Breast epithelium (tissue), 4 donors: Measurements from ENCODE around the gene AIFM1. TPM values are rescaled to one million over a fixed set of nuclear protein-coding genes. Genes with fewer than 3 reads are reported as not detected.
A peak's percentile ranks its signal among the peaks of the same experiment; 100 is the strongest.

Experiments
- DNase-seq, 2 donors: peaks; one replicate each; pipeline ENCODE4 v3.0.0-alpha.2; 2019; ENCODE audit warnings: low spot score in 2 of 2
- H3K27ac ChIP-seq, 2 donors: fragments of 200-600 bp; sonication (generic) in 1 of 2; one replicate each; pipeline ENCODE4 v1.5.1; 2016 to 2019; ENCODE audit warnings: mild to moderate bottlenecking in 1 of 2
- H3K27me3 ChIP-seq, 2 donors: fragments of 200-600 bp; sonication (generic) in 1 of 2; one replicate each; pipeline versions ENCODE4 v1.5.1 to v1.6.0; 2017 to 2019; ENCODE audit warnings: control low read depth in 1 of 2, mild to moderate bottlenecking in 1 of 2
- H3K36me3 ChIP-seq: fragments of 200-600 bp; one replicate; pipeline ENCODE4 v1.5.1; 2019
- H3K4me1 ChIP-seq, 2 donors: fragments of 200-600 bp; sonication (generic); one replicate each; pipeline ENCODE4 v1.5.1; 2016 to 2019; ENCODE audit warnings: control low read depth in 1 of 2
- H3K4me3 ChIP-seq, 3 donors: fragments of 200-600 bp; sonication (generic); 1 replicate in 2 of 3; 2 replicates in 1 of 3; pipeline ENCODE4 v1.5.1; 2016 to 2019; ENCODE audit warnings: mild to moderate bottlenecking in 3 of 3, moderate library complexity in 2 of 3
- H3K9me3 ChIP-seq, 2 donors: fragments of 200-600 bp; sonication (generic) in 1 of 2; one replicate each; pipeline ENCODE4 v1.5.1; 2016 to 2019; ENCODE audit warnings: control low read depth in 1 of 2
- POLR2A ChIP-seq: fragments of 450-650 bp; IDR thresholded peaks from one replicate; pipeline ENCODE4 v1.6.1; 2016; ENCODE audit warnings: antibody characterized with exemption, mild to moderate bottlenecking, moderate library complexity
- POLR2AphosphoS5 ChIP-seq, 3 donors: sonication (generic); formaldehyde crosslinking; IDR thresholded peaks; one replicate each; pipeline ENCODE4 v1.6.1; 2017; ENCODE audit warnings: antibody characterized with exemption in 3 of 3
- intact Hi-C: fragments of 100-400 bp; cut with DNase I; formaldehyde crosslinking; loops from one replicate; pipeline ENCODE4 v1.15.1; 2023; ENCODE audit warnings: low total_unique reads
- total RNA-seq, 3 donors: library from RNA; depleted of rRNA; stranded (reverse); fragments of >200 nt; gene quantifications; one replicate each; pipeline ENCODE4 v1.1.0, GENCODE V29; 2016
- TF ChIP-seq, protein P1 (sequence below), 3 donors: fragments of 450-650 bp; IDR thresholded peaks; one replicate each; pipeline ENCODE4 v1.5.1; 2016 to 2017; ENCODE audit warnings: antibody characterized with exemption in 3 of 3, mild to moderate bottlenecking in 3 of 3, moderate library complexity in 3 of 3

AIFM1 gene
- total RNA-seq, 3 donors from 2014 or later, result 13.5 to 24.6 (median 16.6) TPM

GRCh38 chrX:130174045-130174704 lies 8.5 kb upstream of the AIFM1 start:
- no peak for DNase-seq
- no peaks in the 10 kb centered on the region for H3K4me1 ChIP-seq
- intact Hi-C loops, result no loop called here
- H3K36me3 ChIP-seq, result no peaks in the 10 kb centered on the region
- no peak overlapping the region for H3K4me3 ChIP-seq
- no peaks in the 10 kb centered on the region for H3K9me3 ChIP-seq
- H3K27ac ChIP-seq, result peak overlapping the region; percentile 38 to 80
- TF ChIP-seq POLR2AphosphoS5 (IDR thresholded peaks at IDR 0.05), result peak in 1 of 3 donors; percentile 41
- TF ChIP-seq POLR2A, result no peak
- peaks cover 0 to 33% of the 10 kb centered on the region in 2 donors for H3K27me3 ChIP-seq

DNA sequence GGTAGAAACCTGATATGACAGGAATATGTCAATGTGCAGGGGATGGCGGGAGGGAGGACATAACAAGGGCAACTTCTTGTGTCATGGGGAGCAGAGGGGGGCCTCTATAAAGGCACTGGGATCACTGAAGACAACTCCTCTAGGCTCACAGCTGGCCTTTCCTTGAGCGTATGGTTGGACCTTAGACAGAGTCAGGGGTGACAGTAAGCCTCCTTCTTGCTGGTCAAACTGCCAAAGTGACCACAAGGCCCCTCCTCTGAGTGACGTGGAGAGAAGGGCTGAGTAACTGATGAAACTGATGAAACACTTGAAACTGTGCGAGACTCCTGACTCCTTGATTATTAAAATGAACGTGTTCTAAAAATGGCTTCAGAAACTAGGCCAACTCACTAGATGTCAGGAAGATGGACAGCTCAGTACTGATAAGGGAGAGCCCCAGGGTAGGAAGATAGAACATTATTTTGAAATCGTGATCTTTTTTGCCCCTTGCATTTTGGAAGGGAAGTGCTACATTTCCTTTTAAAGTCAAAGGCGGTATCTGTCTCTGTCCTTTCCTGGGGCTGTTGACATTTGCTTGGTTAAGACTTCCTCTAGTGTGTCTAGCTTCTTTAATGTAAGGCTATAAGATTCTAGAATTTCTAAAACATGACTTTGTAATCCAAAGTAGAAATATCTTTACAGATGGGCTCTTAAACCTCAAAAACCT lies 7.7 kb upstream of the AIFM1 start:
- peaks cover 0 to 38% of the 10 kb centered on the region in 2 donors for H3K27me3 ChIP-seq
- no peak overlapping the region for H3K4me3 ChIP-seq
- intact Hi-C loops, result no loop called here
- TF ChIP-seq POLR2A (no peak), POLR2AphosphoS5 (IDR thresholded peaks at IDR 0.05) (no peak)
- TF ChIP-seq, protein P1, sequence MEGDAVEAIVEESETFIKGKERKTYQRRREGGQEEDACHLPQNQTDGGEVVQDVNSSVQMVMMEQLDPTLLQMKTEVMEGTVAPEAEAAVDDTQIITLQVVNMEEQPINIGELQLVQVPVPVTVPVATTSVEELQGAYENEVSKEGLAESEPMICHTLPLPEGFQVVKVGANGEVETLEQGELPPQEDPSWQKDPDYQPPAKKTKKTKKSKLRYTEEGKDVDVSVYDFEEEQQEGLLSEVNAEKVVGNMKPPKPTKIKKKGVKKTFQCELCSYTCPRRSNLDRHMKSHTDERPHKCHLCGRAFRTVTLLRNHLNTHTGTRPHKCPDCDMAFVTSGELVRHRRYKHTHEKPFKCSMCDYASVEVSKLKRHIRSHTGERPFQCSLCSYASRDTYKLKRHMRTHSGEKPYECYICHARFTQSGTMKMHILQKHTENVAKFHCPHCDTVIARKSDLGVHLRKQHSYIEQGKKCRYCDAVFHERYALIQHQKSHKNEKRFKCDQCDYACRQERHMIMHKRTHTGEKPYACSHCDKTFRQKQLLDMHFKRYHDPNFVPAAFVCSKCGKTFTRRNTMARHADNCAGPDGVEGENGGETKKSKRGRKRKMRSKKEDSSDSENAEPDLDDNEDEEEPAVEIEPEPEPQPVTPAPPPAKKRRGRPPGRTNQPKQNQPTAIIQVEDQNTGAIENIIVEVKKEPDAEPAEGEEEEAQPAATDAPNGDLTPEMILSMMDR (IDR thresholded peaks at IDR 0.05), result no peak
- H3K36me3 ChIP-seq, result no peaks in the 10 kb centered on the region
- DNase-seq, result no peak
- H3K9me3 ChIP-seq, result no peaks in the 10 kb centered on the region
- peak overlapping the region; percentile 38 to 80 for H3K27ac ChIP-seq
- no peaks in the 10 kb centered on the region for H3K4me1 ChIP-seq

DNA sequence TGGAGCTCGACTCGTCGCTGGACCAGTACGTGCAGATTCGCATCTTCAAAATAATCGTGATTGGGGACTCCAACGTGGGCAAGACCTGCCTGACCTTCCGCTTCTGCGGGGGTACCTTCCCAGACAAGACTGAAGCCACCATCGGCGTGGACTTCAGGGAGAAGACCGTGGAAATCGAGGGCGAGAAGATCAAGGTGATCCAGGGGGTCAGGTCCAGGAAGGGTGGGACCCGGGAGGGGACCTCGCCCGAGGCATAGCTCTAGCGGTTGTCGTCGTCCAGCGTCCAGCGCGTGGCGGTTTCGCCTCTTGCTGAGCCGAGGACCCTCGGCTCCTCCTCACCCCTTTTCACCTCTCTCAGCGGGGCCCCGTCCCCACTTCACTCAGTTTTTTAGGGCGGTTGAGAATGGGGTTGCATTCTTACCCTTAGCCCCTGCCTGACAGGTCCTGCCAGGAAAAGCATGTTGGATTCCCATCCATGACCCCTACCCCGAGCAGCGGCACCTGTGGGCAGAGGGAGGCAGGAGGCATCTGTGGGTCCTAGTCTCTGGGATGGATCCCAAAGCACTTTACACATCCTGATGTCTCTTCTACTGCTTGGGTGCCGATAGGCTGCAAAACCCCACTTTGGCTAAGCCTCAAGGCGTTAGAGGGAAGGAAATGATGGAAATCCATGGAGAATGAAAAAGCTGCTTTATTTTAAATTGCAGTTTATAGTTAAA lies 6.6 kb upstream of the AIFM1 start:
- H3K4me3 ChIP-seq, result peak overlapping the region; percentile 44 to 67 (median 47)
- peaks cover 0 to 39% of the 10 kb centered on the region in 2 donors for H3K27me3 ChIP-seq
- no peaks in the 10 kb centered on the region for H3K9me3 ChIP-seq
- intact Hi-C loops, result no loop called here
- peak overlapping the region in 1 of 2 donors; percentile 56 for H3K27ac ChIP-seq
- no peaks in the 10 kb centered on the region for H3K4me1 ChIP-seq
- no peak for DNase-seq
- no peaks in the 10 kb centered on the region for H3K36me3 ChIP-seq
- TF ChIP-seq, protein P1 (IDR thresholded peaks at IDR 0.05), result no peak
- TF ChIP-seq POLR2A (no peak), POLR2AphosphoS5 (IDR thresholded peaks at IDR 0.05) (no peak)

- Histone ChIP-seq H3K27me3 (peaks cover 0 to 34% of the 10 kb centered on the region in 2 donors), H3K36me3 (no peaks in the 10 kb centered on the region), H3K9me3 (no peaks in the 10 kb centered on the region), H3K4me3 (peak within 1 kb of the TSS; percentile 44 to 67 (median 47)), H3K27ac (peak within 1 kb of the TSS in 1 of 2 donors; percentile 56), H3K4me1 (no peaks in the 10 kb centered on the region)
- DNase-seq, result no peak
- intact Hi-C loops, result no loop called here
- TF ChIP-seq, protein P1 (IDR thresholded peaks at IDR 0.05), result no peak
- TF ChIP-seq POLR2A (no peak), POLR2AphosphoS5 (IDR thresholded peaks at IDR 0.05) (no peak)
These were observed 5.9 kb upstream of the AIFM1 start, which contains the start of gene RAB33A for GRCh38 chrX:130171446-130172126. Gene RAB33A, plus strand, starts transcription at chrX:130171962. Its CDS starts 101 bp downstream, at chrX:130172063.

DNA sequence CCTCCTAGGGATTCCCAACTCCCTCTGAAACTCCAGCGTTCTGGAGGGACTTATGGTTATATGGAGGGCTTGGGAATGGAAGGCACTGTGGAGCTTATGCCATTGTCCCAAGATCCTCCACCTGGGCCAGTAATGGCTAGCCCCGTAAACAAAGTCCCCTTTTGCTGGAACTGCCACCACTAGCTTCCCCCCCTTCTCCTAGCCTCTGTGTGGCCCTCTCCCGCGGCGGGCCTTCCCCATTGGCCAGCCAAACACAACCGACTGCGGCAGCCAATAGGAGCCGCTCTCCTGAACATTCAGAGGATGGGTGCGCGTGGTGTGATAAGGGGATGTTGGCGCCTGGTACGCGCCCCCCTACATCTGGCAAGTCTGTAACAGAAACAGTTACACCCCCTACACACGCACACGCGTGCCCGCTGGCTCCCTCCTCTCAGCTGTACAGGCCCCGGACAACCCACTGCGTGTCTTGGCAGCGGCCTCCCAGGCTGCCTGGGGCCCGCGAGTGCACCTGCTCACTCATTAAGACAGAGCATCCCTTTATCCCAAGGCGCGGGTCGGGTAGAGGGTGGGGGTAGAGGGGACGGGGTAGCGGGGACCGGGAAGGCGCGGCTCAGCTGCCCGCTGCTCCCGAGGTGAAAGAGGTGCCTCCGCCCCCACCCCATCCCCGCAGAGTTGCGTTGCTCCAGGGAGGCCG lies 5.3 kb upstream of the AIFM1 start:
- intact Hi-C loops, result no loop called here
- Histone ChIP-seq H3K4me3 (peak overlapping the region; percentile 44 to 67 (median 47)), H3K9me3 (no peaks in the 10 kb centered on the region), H3K36me3 (no peaks in the 10 kb centered on the region), H3K4me1 (no peaks in the 10 kb centered on the region), H3K27me3 (peaks cover 0 to 32% of the 10 kb centered on the region in 2 donors), H3K27ac (no peak overlapping the region)
- TF ChIP-seq POLR2A (no peak), POLR2AphosphoS5 (IDR thresholded peaks at IDR 0.05) (no peak)
- TF ChIP-seq, protein P1 (IDR thresholded peaks at IDR 0.05), result no peak
- no peak for DNase-seq
